ENCODE results near the gene CDCA4.
A peak's percentile ranks its signal among the peaks of the same experiment; 100 is the strongest.

The CDCA4 gene

DNA sequence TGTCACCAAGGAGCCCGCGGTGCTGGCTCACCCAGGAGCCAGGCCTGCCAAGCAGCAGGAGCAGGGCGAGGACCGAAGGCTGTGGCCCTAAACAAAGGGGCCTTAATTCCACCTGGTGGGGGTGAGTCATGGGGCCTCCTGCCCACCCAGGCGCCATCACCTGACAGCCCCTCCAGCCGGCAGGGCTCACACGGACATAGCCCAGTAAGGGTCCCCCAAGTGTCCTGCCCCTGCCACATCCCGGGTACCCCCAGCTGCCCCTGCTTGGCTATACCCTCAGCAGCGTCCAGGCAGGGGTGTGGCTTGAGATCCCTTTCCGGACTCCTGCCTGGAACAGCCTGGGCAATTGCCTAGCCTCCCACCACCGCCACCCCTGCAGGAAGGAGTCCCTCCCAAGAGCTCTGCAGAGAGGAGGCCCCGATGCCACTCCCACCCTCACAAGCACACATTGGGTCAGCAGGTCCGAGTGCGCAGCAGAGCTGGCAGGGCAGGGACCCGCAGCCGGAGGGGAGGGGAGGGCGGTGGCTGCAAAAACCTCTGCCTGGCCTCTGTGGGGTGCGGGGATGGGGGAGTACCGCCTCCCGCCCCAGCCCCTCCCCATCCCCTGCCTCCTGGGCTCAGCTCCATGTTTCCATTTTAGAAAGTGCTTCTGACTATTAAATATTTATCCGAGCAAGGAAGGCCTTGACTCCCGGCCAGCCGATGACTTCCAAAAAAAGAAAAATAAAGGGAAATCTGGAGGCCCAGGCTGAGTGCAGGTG lies 47.3 kb downstream of the CDCA4 start:
- no peak for DNase-seq

DNA sequence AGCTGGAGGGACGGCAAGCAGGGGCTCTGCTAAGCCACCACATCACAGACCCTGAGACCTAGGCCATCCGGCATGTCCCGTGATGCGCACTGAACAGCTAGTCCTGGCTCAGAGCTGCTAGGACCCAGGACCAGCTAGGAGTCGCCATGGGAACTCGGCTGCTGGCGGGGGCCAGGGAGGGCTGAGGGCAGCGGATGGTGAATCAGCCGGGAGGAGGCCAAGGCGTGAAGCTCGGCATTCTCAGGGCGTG lies 47.8 kb downstream of the CDCA4 start:
- no peak for DNase-seq

DNA sequence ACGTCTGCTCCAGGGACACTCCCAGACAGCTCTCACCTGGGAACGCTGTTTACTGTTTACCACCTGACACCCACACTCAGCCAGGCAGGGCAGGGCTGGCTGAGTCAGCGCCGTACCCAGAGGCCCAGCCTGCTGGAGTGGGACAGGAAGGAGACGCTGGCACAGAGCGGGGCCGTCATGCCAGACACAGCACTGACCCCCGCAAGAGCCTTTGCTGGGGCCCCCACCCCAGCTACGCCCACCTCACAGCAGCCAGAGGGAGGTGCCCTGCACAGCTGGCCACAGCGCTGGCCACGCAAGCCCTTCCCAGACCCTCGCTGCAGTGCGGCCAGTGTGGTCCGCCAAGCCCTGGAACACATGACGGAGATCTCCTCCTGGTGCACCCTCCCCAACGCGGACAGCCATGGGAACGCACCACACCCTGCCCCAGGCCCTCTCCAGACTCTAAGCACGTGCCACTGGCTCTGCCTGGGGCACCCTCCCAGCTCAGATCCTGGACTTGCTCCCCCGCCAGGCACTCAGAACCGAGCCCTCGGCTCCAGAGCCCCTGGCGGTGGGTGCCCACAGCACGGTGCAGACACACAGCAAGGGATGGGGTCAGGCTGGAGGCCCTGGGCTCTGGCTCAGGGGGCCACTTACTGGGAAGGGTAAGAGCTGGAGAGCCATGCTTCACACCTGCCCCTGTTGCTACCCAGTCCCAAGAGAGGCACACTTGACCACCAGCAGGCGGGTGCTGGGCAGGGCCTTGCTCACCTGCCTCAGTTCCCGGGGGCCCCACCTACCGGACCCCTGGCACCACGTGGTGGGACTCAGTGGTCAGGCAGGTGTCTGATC lies 48.4 kb downstream of the CDCA4 start:
- peak; percentile 52 for DNase-seq

DNA sequence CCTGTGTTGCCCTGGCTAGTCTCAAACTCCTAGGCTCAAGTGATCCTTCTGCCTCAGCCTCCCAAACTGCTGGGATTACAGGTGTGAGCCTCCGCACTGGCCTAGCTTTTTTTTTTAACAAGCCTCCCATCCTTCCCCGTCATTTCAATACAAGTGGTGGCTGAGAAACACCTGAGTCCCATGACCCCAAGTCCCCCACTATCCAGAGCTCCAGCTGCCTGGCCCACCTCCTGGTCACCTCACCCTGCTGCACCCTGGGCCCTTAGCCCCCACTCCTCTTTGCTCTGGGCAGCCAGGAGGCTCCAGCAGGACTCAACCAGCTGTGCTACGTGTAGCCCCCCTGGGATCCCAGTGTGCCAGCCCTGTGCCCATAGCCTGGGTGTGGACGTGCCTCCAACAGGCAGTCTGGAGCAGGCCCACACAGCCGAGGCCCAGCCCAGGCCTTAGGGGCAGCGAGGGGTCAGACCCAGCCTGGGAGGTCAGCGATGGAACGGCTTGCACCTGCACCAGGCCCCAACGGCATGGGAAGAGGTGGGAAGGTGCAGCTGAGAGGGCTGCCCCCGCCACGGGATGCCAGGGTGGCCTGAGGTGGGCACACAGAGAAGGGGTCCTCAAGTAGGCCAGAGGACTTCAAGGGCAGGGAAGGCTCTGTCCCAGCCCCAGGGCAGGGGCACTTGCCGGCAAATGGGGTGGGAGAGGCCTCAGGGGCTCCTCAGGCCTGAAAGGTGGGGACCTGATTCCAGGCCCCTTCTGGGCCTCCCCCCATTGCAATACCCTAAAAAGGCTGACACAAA lies 49.2 kb downstream of the CDCA4 start:
- no peak for DNase-seq

DNA sequence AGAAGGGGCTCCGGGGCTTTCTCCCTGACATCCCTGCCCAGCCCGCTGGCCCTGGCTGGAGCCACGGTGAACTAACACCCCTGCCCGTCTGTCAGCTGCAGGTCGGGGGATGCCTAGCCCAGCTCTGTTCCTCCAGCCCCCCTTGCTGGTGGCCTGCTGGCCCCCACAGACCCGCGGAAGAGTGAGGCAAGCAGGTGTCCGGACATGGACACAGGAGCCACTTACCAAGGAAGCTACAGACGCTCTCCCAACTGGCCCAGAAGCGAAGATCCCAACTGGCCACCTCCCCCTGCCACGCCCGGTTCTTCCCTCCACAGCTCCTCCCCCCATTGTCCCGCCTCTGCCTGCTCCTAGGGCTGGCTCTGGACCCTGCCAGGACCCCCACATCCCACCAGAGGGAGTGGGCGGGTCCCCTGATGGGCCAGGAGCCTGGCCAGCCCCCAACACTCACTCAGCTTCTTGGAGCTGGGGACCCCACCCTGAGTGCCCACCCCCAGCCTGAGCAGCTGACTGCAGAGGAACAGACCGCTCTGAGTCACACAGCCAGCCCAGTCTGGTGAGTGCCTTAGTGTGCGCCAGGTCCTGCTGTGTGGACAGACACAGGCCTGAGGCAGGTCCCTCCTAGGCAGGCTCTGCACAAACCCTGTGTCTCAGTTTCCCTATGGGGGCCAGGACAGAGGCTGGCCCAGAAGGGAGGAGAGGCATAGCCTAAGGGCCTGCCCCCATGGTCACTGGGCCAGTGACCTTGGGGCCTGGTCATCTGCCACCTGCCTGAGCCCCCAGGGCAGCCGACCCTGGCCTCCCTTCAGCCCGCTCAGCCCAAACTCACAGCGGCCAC lies 50.4 kb downstream of the CDCA4 start:
- no peak for DNase-seq

DNA sequence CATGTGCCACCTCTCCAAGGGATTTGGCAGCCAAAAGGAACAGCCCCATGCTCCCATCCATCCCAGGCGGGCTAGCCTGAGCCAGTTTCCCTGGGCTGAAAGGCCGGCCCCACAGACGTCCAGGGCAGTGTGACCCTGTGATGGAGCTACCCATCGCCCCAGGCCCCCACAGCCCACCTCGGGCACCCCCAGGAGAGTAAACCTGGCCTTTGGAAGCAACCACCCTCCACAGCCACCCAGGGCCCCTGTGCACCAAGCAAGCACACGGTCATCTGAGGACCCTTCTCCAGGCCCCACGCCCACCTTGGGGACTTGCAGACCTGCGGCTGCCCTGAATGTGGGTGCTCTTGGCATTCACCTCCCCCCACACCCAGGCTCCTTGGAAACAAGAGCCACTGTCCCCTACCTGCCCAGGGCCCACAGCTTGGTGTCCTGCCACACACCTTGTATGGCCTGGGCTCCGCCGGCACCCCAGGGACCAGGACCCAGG lies 51.1 kb downstream of the CDCA4 start:
- DNase-seq = no peak

DNA sequence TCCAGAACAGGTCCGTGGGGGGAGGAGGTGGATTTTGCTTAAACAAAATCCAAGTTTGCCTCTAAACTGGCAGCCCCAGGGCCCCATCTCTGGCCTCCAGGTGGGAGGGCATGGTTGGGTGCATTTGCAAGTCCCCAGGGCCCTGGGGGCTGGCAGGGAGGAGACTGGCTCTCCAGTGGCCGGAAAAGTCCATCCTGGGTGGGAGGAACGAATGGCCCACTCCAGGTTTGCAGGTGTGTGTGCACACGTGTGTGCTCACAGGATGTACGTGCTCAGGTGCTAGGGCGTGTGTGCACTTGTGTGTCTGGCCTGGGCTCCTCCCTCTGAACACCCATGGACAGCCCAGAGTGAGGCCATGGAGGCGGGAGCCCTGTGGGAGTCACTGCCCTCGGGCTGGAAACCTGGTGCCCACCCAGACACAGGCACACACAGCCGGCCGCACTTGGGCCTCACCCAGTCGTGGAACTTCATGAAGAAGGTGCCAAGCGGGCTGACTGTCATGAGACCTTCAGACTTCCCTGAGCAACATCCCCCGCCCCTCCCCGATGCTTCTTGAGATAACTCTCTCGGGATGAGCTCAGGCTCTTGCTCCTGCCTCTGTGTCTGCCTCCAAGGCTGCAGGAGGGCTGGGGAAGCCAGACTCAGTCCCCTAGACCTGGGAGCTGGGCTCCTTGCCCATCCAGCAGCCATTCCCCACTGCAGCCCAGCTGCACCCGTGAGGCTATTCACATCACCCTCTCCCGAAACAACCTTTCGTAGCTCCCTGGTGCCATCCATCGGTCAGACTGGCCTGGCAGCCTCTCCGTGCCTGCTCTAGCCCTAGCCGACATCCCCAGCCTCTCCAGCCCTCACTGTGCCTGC lies 52.1 kb downstream of the CDCA4 start:
- peak; percentile 78 for DNase-seq

DNA sequence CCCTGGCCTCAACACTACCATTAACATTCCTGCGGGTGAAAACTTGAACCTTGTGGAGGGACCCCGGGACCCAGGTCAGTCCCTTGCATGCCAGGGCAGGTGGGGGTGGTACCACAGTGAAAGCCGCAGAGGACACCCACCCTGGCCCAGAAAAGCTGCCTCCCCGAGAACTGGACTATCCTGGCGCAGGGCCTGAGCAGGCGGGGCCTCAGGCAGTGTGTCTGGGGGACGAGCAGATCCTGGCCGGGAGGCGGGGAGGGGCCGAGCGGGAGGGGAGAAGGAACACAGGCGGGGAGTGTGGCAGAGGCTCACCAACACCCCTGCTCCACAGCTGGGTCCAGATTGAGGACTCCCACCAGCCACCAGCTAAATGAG lies 52.7 kb downstream of the CDCA4 start:
- DNase-seq = peak; percentile 86

DNA sequence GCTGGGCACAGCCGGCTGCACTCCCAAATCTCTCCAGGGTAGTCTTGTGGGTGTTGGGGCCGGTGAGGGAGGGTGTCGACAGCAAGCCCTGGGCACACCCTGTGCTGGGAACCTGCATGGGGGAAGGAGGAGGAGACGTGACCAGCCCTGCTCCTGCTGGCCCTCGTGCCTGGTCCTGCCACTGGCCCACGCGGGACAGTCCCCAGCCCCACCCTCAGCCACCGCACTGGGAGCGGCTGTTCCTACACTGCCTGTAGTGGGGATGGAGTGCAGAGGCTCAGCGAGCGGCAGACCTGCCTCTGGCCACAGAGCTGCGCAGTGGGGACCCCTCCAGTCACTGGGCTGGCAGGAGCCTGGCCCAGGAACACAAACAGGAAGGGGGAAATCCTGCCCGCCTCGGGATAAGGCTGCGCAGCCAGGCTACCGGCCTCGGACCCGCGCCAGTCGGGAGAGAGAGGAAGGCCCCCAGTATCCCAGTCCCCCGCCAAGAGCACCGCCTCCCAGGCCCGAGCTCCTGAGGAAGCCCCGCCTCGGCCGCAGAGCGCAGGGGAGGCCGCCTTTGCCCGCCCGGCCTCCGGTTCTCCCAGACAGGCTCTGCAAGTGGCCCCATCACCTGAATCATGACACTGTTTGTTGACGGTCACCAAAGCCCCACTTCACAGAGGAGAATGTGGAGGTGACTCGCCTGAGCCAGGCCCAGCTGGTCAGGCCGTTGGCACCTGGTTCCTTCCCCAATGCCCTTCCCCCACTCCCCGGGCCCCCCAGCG lies 53.3 kb downstream of the CDCA4 start:
- peak; percentile 83 for DNase-seq

DNA sequence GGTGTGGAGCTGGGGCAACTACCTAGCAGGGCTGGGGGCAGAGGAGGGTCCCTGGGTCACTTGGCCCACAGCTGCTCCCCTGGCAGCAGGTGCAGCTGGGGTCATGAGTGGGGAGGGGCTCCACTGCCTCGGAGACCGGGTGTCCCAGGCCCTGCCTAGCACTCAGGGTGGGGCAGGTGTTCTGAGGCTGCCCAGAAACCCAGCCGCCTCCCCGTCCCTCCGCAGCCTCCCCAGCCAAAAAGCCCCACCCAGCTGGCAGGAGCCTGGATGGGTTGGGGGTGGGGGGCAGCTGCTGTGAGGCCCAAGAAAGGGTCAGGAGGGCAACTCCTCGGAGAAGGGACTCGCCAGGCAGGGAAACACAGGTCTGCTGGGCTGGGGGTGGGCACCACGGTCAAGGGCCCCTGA lies 53.9 kb downstream of the CDCA4 start:
- DNase-seq = no peak

DNA sequence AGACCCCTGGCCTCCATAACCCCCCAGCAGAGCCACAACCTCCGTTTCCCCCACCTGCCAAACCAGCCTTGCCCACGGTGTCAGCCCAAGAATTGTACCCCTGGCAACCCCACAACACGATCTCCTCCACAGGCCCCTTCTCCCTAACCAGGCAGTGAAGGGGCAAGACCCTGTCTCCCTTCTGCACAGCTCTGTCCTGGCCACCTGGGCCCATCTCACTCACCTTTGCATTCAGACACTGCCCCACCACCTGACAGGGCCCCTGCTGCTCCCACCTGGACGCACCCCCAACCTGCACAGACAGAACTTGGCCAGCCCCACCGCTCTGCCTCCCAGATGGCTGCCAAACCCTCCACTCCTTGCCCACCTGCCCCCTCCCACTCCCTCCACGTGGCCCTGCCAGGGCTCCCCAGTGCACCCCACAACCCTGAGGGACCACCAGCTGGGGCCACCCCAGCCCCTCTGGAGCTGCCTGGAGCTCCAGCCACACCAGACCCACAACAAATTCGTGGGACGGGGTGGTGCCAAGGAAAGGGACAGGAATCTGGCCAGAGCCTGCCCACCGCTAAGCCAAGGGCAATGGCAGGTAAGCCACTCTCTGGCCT lies 54.5 kb downstream of the CDCA4 start:
- no peak for DNase-seq

DNA sequence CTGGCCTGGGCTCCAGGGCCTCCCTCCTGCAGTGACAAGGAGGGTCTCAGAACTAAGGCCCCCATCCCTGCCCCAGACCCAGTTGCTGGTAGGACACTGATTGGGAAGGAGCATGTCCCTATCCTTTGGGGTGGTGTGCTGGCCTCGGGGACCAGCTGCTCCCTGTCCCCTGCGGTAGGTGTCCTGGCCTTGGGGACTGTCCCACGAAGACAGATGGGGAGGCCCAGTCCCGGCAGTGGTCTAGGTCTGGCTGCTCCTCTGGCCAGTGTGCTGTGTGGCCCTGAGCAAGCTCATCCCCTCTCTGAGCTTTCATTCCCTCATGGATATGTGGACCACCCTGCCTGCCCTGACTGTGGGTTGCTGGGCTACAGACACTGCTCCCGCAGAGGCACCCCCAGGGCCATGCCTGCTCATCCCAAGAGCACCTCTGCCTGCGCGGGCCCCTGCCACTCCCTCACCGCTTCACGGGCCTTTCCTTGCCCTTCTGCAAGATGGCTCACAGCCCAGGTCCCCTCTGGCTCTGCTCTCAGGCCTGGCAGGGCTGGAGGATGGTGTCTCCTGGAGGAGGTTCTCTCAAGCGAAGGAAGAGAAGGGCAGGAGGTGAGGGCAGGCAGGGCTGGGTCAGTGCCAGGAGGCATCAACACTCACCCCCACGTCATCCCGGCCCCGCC lies 55.2 kb downstream of the CDCA4 start:
- DNase-seq = no peak

DNA sequence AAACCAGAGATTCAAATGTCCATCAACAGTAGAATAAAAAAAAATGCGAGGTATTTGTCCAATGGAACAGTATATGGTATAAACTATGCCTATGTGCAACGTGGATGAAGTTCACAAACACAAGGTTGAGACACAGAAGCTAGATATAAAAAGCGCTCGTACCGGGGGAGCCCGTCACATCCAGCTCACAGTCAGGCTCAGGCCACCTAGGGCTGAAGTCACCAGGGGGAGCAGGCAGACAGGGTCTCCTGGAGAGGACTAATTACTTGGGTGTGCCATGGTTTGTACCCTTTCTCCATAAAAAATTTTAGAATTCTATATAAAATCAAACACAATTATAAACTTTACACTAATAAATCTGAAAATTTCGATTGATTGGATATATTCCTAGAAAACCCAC lies 56.3 kb downstream of the CDCA4 start:
- DNase-seq = no peak

All from RPMI8226 (cell line).